Mesendoderm (in vitro differentiated cells): ENCODE results near the gene SHANK1.

ENCODE experiments used
- DNase-seq: peaks from one replicate; pipeline ENCODE4 v3.0.0; 2013
- H2AK5ac ChIP-seq: 2 replicates; pipeline ENCODE4 v1.6.1; 2013; ENCODE audit warnings: low read length, inconsistent platforms
- H2BK120ac ChIP-seq: 2 replicates; pipeline ENCODE4 v1.6.1; 2013; ENCODE audit warnings: low read depth, mild to moderate bottlenecking, low read length, moderate library complexity, mixed read lengths
- H2BK15ac ChIP-seq: replicated peaks from 2 replicates; pipeline ENCODE4 v1.6.1; 2013; ENCODE audit warnings: low read depth, mild to moderate bottlenecking, moderate library complexity
- H2BK5ac ChIP-seq: 2 replicates; pipeline ENCODE4 v1.6.1; 2013; ENCODE audit warnings: low read length, inconsistent platforms
- H3K18ac ChIP-seq: 2 replicates; pipeline ENCODE4 v1.6.1; 2013; ENCODE audit warnings: mild to moderate bottlenecking, low read length, mixed read lengths
- H3K23ac ChIP-seq: one replicate; pipeline ENCODE4 v1.6.1; 2013; ENCODE audit warnings: low read length
- H3K27ac ChIP-seq: 2 replicates; pipeline ENCODE4 v1.5.1; 2013; ENCODE audit warnings: low read depth, mild to moderate bottlenecking, inconsistent platforms, low read length, moderate library complexity
- H3K27me3 ChIP-seq: 2 replicates; pipeline ENCODE4 v1.6.1; 2013; ENCODE audit warnings: low read length, control low read depth, mild to moderate bottlenecking, inconsistent platforms; ENCODE audit not compliant: insufficient read depth, poor library complexity
- H3K36me3 ChIP-seq: 2 replicates; pipeline ENCODE4 v1.6.1; 2013; ENCODE audit warnings: low read length, inconsistent platforms; ENCODE audit not compliant: control insufficient read depth, insufficient read depth
- H3K4ac ChIP-seq: one replicate; pipeline ENCODE4 v1.6.1; 2013; ENCODE audit warnings: low read depth, mild to moderate bottlenecking, low read length, moderate library complexity
- H3K4me1 ChIP-seq: 2 replicates; pipeline ENCODE4 v1.6.1; 2013; ENCODE audit warnings: low read depth, low read length, inconsistent platforms; ENCODE audit not compliant: control insufficient read depth
- H3K4me2 ChIP-seq: 2 replicates; pipeline ENCODE4 v1.6.1; 2013; ENCODE audit warnings: low read length
- H3K4me3 ChIP-seq: 2 replicates; pipeline ENCODE4 v1.5.1; 2013; ENCODE audit warnings: mild to moderate bottlenecking, low read length
- H3K56ac ChIP-seq: one replicate; pipeline ENCODE4 v1.6.1; 2013; ENCODE audit warnings: low read length
- H3K79me1 ChIP-seq: 2 replicates; pipeline ENCODE4 v1.6.1; 2013; ENCODE audit warnings: low read length, inconsistent platforms
- H3K79me2 ChIP-seq: 2 replicates; pipeline ENCODE4 v1.6.1; 2013; ENCODE audit warnings: mild to moderate bottlenecking, low read length; ENCODE audit not compliant: control insufficient read depth, insufficient read depth
- H3K9ac ChIP-seq: 2 replicates; pipeline ENCODE4 v1.6.1; 2013; ENCODE audit warnings: low read length, inconsistent platforms
- H4K5ac ChIP-seq: one replicate; pipeline ENCODE4 v1.6.1; 2013; ENCODE audit warnings: low read length
- H4K8ac ChIP-seq: one replicate; pipeline ENCODE4 v1.6.1; 2013; ENCODE audit warnings: low read depth, mild to moderate bottlenecking, control low read depth, low read length, moderate library complexity
- WGBS: extraction: QIAGEN DNeasy Blood & Tissue Kit; methylation state at CpG from one replicate; pipeline ENCODE4 v1.1.7; 2013; ENCODE audit warnings: low lambda C conversion rate, missing lambda C conversion rate; ENCODE audit not compliant: insufficient coverage; ENCODE audit errors: extremely low coverage; 5-methylcytosine and 5-hydroxymethylcytosine counted together

The SHANK1 gene

DNA sequence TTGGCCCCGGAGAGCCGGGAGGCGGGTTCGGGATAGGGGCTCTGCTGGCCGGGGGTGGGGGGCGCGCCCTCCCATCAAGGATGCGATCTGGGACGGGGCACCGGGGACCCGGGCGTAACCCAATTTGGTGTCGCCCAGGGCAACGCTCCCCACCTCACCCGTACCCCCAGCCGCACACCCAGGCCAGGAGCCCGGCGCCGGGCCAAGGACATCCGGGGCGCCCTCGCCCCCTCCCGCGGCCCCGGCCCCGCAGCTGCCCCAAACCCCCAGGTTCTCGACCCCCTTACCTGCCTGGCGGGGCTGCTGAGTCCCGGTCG lies 525 bp downstream of the SHANK1 start:
- Histone ChIP-seq H3K4ac (no peak overlapping the region), H4K5ac (no peak overlapping the region), H2BK15ac (no peak overlapping the region), H3K23ac (no peak overlapping the region), H3K18ac (peak overlapping the region; percentile 31), H2AK5ac (no peak overlapping the region), H3K9ac (peak overlapping the region; percentile 24), H3K27ac (no peak overlapping the region), H3K56ac (peak overlapping the region; percentile 56), H3K79me1 (no peaks in the 10 kb centered on the region), H2BK120ac (no peak overlapping the region), H3K36me3 (no peaks in the 10 kb centered on the region), H3K27me3 (peaks cover 3% of the 10 kb centered on the region), H4K8ac (no peak overlapping the region), H3K79me2 (no peaks in the 10 kb centered on the region), H3K4me1 (no peaks in the 10 kb centered on the region), H2BK5ac (no peak overlapping the region), H3K4me2 (peak overlapping the region; percentile 61), H3K4me3 (no peak overlapping the region)
- WGBS: no CpG with 5 or more reads among the region's 30 CpGs
- DNase-seq: no peak

DNA sequence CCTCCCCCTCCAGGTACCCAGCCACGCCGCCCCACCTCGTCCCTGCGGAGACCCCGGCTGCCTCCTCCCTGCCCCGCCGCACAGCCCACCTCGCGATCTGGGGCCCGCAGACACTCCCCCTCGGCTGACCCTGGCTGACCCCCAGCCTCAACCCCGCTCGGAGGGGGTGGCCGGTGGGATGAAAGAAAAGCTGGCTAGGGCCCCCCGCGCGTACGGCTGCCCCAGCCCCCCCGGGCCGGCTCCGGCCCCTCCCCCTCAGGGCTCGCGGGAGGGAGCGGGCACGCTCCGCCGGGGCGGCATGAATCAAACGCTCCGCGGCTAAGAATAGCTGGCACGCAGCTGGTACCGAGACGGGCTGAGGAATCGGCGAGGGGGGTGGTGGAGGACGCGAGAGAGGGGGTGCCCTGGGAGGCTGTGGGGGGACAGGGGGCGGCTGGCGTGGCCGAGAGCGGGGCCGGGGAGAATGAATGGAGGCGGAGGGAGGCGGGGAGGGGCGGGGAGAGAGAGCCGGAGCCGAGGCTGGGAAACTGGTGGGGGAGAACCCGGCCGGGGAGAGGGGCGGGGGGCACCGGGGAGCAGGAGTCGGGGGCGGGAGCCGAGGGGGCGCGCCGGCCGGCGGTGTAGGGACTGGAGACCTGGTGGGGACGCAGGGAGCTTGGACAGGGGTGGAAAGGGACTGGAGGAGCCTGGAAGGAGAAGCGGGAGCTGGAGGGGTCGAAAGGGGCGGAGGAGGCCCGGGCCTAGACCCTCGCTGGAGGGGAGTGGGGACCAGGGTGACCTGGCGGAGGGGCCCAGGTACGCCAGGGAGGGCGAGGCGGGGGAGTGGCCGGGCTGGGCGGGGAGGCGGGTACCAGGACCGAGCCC lies 1.1 kb downstream of the SHANK1 start:
- Histone ChIP-seq H3K4me3 (peak overlapping the region; percentile 51), H4K5ac (no peak overlapping the region), H3K18ac (peak overlapping the region; percentile 31), H3K9ac (peak overlapping the region; percentile 51), H3K23ac (no peak overlapping the region), H3K4me2 (peak overlapping the region; percentile 73), H3K27me3 (peaks cover 3% of the 10 kb centered on the region), H3K4me1 (no peaks in the 10 kb centered on the region), H3K27ac (no peak overlapping the region), H2AK5ac (no peak overlapping the region), H2BK5ac (no peak overlapping the region), H3K79me1 (no peaks in the 10 kb centered on the region), H2BK15ac (no peak overlapping the region), H3K56ac (peak overlapping the region; percentile 67), H3K36me3 (no peaks in the 10 kb centered on the region), H3K4ac (no peak overlapping the region), H4K8ac (no peak overlapping the region), H3K79me2 (no peaks in the 10 kb centered on the region), H2BK120ac (no peak overlapping the region)
- DNase-seq: no peak
- no CpG with 5 or more reads among the region's 74 CpGs for WGBS

DNA sequence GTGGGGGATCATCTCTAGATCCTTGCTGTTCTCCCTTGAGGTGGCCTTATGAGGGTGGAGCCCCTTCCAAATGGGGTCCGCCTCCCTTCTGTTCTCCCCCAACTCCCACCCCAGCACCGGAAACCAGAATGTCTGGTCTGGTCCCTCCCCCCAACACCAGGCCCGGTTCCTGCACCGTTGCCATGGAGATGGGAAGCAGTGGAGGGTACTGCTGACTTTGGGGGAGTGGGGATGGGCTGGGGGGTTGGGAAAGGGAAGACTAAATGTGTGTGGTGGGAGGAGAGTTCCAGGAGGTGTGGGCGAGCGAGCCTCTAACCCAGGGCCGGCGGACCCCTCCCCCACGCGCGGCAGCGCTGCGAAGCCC lies 1.7 kb downstream of the SHANK1 start:
- Histone ChIP-seq H3K27ac (no peak overlapping the region), H2AK5ac (no peak overlapping the region), H3K36me3 (no peaks in the 10 kb centered on the region), H3K27me3 (peaks cover 2% of the 10 kb centered on the region), H3K79me2 (no peaks in the 10 kb centered on the region), H2BK15ac (no peak overlapping the region), H4K5ac (no peak overlapping the region), H2BK5ac (no peak overlapping the region), H3K4me1 (no peaks in the 10 kb centered on the region), H3K4ac (no peak overlapping the region), H4K8ac (no peak overlapping the region), H3K56ac (peak overlapping the region; percentile 15), H3K9ac (no peak overlapping the region), H3K4me3 (no peak overlapping the region), H3K18ac (no peak overlapping the region), H3K23ac (no peak overlapping the region), H2BK120ac (no peak overlapping the region), H3K79me1 (no peaks in the 10 kb centered on the region), H3K4me2 (peak overlapping the region; percentile 18)
- WGBS: no CpG with 5 or more reads among the region's 13 CpGs
- peak; percentile 57 for DNase-seq

DNA sequence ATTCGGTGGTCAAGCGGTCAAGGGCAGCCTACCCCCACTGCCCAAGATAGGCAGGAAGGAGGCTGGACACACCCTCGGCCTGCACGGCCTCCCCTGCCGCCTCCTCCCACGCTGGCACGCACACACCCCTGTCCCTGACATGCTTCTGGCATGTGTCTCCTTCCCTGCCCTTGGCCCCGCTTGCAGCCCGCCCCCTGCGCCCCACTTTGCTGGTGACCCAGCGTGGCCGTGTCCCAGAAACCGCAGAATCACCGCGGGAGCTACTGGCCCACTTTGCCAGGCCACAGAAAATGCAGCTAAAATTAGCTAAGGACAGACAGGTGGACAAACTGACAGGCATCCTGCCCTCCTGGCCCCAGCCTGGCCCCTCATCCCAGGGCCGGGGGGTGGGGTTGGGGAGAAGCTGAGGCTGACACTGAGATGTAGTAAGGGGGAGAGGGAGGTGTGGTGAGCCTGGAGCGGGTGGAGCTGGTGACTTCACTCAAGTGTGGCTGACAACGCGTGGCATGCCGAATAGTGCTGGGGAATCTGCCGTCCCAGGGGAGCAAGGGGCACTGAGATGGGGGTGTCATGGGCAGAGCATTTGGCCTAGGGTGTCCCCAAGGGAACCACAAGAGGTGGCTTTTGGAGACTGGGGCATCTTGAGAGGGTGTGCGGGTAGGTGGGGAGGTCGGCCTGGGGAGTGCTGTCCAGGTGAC lies 2.4 kb downstream of the SHANK1 start:
- Histone ChIP-seq H3K79me1 (no peaks in the 10 kb centered on the region), H3K79me2 (no peaks in the 10 kb centered on the region), H3K27ac (no peak overlapping the region), H4K5ac (no peak overlapping the region), H3K4me1 (no peaks in the 10 kb centered on the region), H3K27me3 (peaks cover 2% of the 10 kb centered on the region), H3K56ac (no peak overlapping the region), H4K8ac (no peak overlapping the region), H2BK120ac (no peak overlapping the region), H2AK5ac (no peak overlapping the region), H3K4ac (no peak overlapping the region), H2BK15ac (no peak overlapping the region), H3K4me3 (no peak overlapping the region), H3K18ac (no peak overlapping the region), H2BK5ac (no peak overlapping the region), H3K9ac (no peak overlapping the region), H3K23ac (no peak overlapping the region), H3K4me2 (no peak overlapping the region), H3K36me3 (no peaks in the 10 kb centered on the region)
- no peak for DNase-seq
- no CpG with 5 or more reads among the region's 23 CpGs for WGBS

DNA sequence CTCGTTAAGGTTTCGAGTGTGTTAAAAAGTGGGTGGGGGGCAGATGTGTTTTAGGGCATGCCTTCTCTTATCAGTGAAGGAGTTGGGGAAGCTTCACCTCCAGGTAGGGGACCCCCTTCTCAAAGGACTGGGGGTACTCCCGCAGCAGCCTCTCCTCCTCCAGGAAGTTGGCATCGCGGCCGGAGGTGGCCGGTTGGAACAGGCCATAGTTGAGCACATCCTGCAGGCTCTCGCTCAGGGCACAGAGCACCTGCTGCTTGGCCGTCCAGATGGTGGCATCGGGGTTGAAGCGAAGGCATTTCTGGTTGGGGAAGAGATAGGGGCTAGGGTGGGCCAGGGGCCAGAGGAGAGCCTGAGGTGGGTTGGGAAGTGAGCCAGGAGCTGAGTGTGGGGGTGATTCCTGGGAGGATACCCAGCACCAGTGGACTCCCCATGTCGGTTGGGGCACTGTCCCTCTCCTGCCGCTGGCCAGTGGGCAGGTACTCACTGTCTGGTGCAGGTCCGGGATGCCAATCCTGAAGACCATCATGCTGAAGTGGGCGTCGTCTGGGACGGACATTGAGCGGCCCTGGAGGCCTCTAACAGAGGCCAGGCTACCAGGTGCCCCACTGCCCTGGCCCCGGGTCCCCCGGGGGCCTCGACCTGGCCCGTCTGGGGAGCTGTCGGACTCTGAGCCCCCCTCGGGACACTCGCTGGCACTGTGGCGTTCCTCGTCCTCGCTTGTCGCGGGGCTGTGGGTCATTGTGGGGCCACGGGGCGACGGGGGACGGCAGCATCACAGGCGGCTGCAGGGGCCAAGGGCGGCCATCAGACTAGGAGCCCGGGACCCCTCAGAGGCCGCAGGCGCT lies 3.2 kb downstream of the SHANK1 start:
- WGBS: no CpG with 5 or more reads among the region's 39 CpGs

More for the DNA sequence above, 3.2 kb downstream of the SHANK1 start:
- Histone ChIP-seq H2BK15ac (no peak overlapping the region), H3K4me2 (no peak overlapping the region), H2AK5ac (no peak overlapping the region), H3K4me1 (no peaks in the 10 kb centered on the region), H4K8ac (no peak overlapping the region), H4K5ac (no peak overlapping the region), H3K27me3 (no peaks in the 10 kb centered on the region), H3K18ac (no peak overlapping the region), H3K36me3 (no peaks in the 10 kb centered on the region), H3K27ac (no peak overlapping the region), H3K4ac (no peak overlapping the region), H2BK5ac (no peak overlapping the region), H3K79me2 (no peaks in the 10 kb centered on the region), H3K9ac (no peak overlapping the region), H3K4me3 (no peak overlapping the region), H3K56ac (no peak overlapping the region), H2BK120ac (no peak overlapping the region), H3K23ac (no peak overlapping the region), H3K79me1 (no peaks in the 10 kb centered on the region)
- no peak for DNase-seq
